Neuronal stem cell (in vitro differentiated cells): ENCODE results near the gene OSTC.

Experiments
- DNase-seq: peaks from one replicate; pipeline ENCODE4 v3.0.0-alpha.2; 2013; ENCODE audit warnings: low spot score
- H2AFZ ChIP-seq: one replicate; pipeline ENCODE4 v1.6.1; 2013; ENCODE audit warnings: mild to moderate bottlenecking, low read length, inconsistent platforms
- H2AK5ac ChIP-seq: 2 replicates; pipeline ENCODE4 v1.6.1; 2013; ENCODE audit warnings: low read depth, mild to moderate bottlenecking, inconsistent platforms, low read length, moderate library complexity, mixed read lengths
- H2BK120ac ChIP-seq: 2 replicates; pipeline ENCODE4 v1.6.1; 2013; ENCODE audit warnings: low read depth, mild to moderate bottlenecking, inconsistent platforms, low read length, moderate library complexity, mixed read lengths
- H2BK12ac ChIP-seq: one replicate; pipeline ENCODE4 v1.6.1; 2013; ENCODE audit warnings: low read length, inconsistent platforms
- H2BK15ac ChIP-seq: 2 replicates; pipeline ENCODE4 v1.6.1; 2013; ENCODE audit warnings: mild to moderate bottlenecking, low read length, inconsistent platforms, mixed read lengths
- H2BK5ac ChIP-seq: one replicate; pipeline ENCODE4 v1.6.1; 2013; ENCODE audit warnings: inconsistent platforms, mild to moderate bottlenecking, low read length, moderate library complexity
- H3K14ac ChIP-seq: one replicate; pipeline ENCODE4 v1.6.1; 2013; ENCODE audit warnings: low read length, inconsistent platforms
- H3K18ac ChIP-seq: 2 replicates; pipeline ENCODE4 v1.6.1; 2013; ENCODE audit warnings: low read length, inconsistent platforms
- H3K23ac ChIP-seq: 2 replicates; pipeline ENCODE4 v1.6.1; 2013; ENCODE audit warnings: low read depth, mild to moderate bottlenecking, mixed read lengths, low read length, inconsistent platforms; ENCODE audit not compliant: poor library complexity
- H3K27ac ChIP-seq: replicated peaks from 3 replicates; pipeline ENCODE4 v1.5.1; 2013; ENCODE audit warnings: low read length, inconsistent platforms
- H3K27me3 ChIP-seq, 3 experiments: 2 replicates each; pipeline ENCODE4 v1.6.1; 2013; ENCODE audit warnings: low read length in 3 of 3, mild to moderate bottlenecking in 2 of 3, inconsistent platforms in 1 of 3, low read depth in 1 of 3, mixed read lengths in 1 of 3, moderate library complexity in 1 of 3; ENCODE audit not compliant: control insufficient read depth in 3 of 3, insufficient read depth in 3 of 3
- H3K36me3 ChIP-seq, 2 donors: replicated peaks in 1 of 2; 2 replicates each; pipeline ENCODE4 v1.6.1; 2013; ENCODE audit warnings: low read length in 2 of 2; ENCODE audit not compliant: control insufficient read depth in 2 of 2, insufficient read depth in 2 of 2
- H3K4ac ChIP-seq: 2 replicates; pipeline ENCODE4 v1.6.1; 2013; ENCODE audit warnings: inconsistent platforms, mild to moderate bottlenecking, low read length, moderate library complexity
- H3K4me1 ChIP-seq, 2 donors: 1 replicate in 1 of 2; 2 replicates in 1 of 2; pipeline ENCODE4 v1.6.1; 2013; ENCODE audit warnings: low read length in 2 of 2, low read depth in 1 of 2; ENCODE audit not compliant: control insufficient read depth in 2 of 2, insufficient read depth in 1 of 2
- H3K4me2 ChIP-seq: one replicate; pipeline ENCODE4 v1.6.1; 2013; ENCODE audit warnings: mild to moderate bottlenecking, low read length, inconsistent platforms; ENCODE audit not compliant: insufficient read depth, poor library complexity, severe bottlenecking
- H3K4me3 ChIP-seq, 2 donors: 2 replicates each; pipeline ENCODE4 v1.5.1; 2013; ENCODE audit warnings: low read length in 2 of 2, mild to moderate bottlenecking in 2 of 2, inconsistent platforms in 1 of 2, moderate library complexity in 1 of 2
- H3K79me1 ChIP-seq: one replicate; pipeline ENCODE4 v1.6.1; 2013; ENCODE audit warnings: low read depth, mild to moderate bottlenecking, inconsistent platforms, low read length, moderate library complexity
- H3K9ac ChIP-seq: one replicate; pipeline ENCODE4 v1.6.1; 2013; ENCODE audit warnings: mild to moderate bottlenecking, low read depth, low read length, inconsistent platforms; ENCODE audit not compliant: poor library complexity
- H3K9me3 ChIP-seq, 2 donors: replicated peaks in 1 of 2; 2 replicates each; pipeline versions ENCODE3 to v1.6.1; 2013; ENCODE audit warnings: low read length in 2 of 2, mild to moderate bottlenecking in 2 of 2, inconsistent platforms in 1 of 2, low read depth in 1 of 2, mixed read lengths in 1 of 2, moderate library complexity in 1 of 2; ENCODE audit not compliant: control insufficient read depth in 2 of 2, insufficient read depth in 1 of 2
- H4K8ac ChIP-seq: one replicate; pipeline ENCODE4 v1.6.1; 2013; ENCODE audit warnings: low read depth, mild to moderate bottlenecking, inconsistent platforms, low read length, moderate library complexity
- H4K91ac ChIP-seq: one replicate; pipeline ENCODE4 v1.6.1; 2013; ENCODE audit warnings: low read length, low read depth, mild to moderate bottlenecking, inconsistent platforms; ENCODE audit not compliant: poor library complexity
- WGBS, 2 donors: extraction: QIAGEN DNeasy Blood & Tissue Kit; methylation state at CpG; one replicate each; pipeline ENCODE4 v1.1.7; 2013; ENCODE audit warnings: missing lambda C conversion rate in 2 of 2, mixed read lengths in 1 of 2; ENCODE audit not compliant: insufficient read length in 2 of 2, insufficient replicate concordance in 1 of 2; ENCODE audit errors: extremely low coverage in 2 of 2; 5-methylcytosine and 5-hydroxymethylcytosine counted together

The OSTC gene

DNA sequence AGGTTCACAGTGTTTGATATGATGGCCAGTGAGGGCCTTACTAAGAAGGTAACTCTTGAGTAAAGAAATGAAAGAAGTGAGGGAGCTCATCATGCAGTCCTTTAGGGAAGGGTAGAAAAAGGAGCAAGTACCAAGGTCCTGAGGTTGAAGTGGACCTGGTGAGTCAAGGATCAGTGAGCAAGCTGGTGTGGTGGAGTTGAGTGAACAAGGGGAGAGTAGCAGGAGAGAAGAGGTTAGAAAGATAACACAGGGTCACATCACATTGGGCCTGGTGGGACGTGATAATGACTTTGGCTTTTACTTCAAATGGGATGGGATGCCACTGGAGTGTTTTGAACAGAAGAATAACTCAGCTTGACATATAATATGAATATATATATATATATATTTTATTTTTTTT lies 44.7 kb downstream of the OSTC start:
- Histone ChIP-seq H4K91ac (no peak overlapping the region), H2AK5ac (no peak overlapping the region), H3K4me3 (no peak overlapping the region), H2AFZ (no peak overlapping the region), H2BK120ac (no peak overlapping the region), H3K4me2 (no peak overlapping the region), H3K4ac (no peak overlapping the region), H2BK12ac (no peak overlapping the region), H3K27ac (no peak overlapping the region), H3K27me3 (no peaks in the 10 kb centered on the region), H3K9ac (no peak overlapping the region), H3K36me3 (no peaks in the 10 kb centered on the region), H3K23ac (no peak overlapping the region), H4K8ac (no peak overlapping the region), H3K4me1 (no peaks in the 10 kb centered on the region), H3K9me3 (peaks cover 0 to 2% of the 10 kb centered on the region in 2 donors), H2BK5ac (no peak overlapping the region), H3K79me1 (no peaks in the 10 kb centered on the region), H2BK15ac (no peak overlapping the region), H3K14ac (no peak overlapping the region), H3K18ac (no peak overlapping the region)
- no peak for DNase-seq
- WGBS, 2 donors, result no CpG with 5 or more reads among the region's 1 CpG

GRCh38 chr4:108696160-108696559 lies 45.8 kb downstream of the OSTC start:
- Histone ChIP-seq H3K9ac (no peak overlapping the region), H3K27me3 (no peaks in the 10 kb centered on the region), H2AK5ac (no peak overlapping the region), H3K4me1 (no peaks in the 10 kb centered on the region), H3K4ac (no peak overlapping the region), H4K8ac (no peak overlapping the region), H4K91ac (no peak overlapping the region), H3K4me3 (no peak overlapping the region), H3K36me3 (no peaks in the 10 kb centered on the region), H2BK5ac (no peak overlapping the region), H2BK120ac (no peak overlapping the region), H3K27ac (no peak overlapping the region), H3K23ac (no peak overlapping the region), H3K18ac (no peak overlapping the region), H3K14ac (no peak overlapping the region), H2BK12ac (no peak overlapping the region), H3K4me2 (no peak overlapping the region), H3K9me3 (peaks cover 0 to 2% of the 10 kb centered on the region in 2 donors), H2AFZ (no peak overlapping the region), H2BK15ac (no peak overlapping the region), H3K79me1 (no peaks in the 10 kb centered on the region)
- WGBS, 2 donors, result no CpG with 5 or more reads among the region's 3 CpGs
- DNase-seq, result no peak

DNA sequence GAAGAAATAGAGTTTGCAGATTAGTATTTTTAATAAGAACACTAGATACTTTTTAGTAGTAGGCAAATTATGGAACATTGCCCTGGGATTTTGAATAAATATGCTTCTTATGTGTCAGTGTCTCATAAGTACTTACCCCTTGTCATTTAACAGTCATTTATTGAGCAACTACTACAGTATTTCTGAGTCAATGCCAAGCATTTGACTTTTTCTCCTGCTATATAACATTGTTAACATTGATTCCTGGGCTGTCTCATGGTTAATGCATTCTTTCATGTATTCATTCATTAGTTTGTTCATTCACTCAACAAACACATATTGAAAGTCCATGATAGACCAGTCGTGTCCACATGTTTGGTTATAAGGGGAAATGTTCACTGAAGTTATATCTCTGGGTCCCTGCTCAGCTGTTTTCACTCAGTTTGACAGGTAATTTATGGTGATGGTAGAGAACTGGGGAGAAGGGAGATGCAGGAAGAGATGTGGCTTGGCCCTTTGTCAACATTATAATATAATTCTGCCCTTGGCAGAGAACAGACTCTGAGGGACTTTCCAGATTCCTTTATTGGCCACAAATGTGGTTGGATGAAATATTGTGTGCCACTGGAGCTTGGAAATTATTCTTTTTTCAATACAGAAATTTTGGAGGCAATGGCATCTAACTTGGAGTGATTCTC lies 49.8 kb downstream of the OSTC start:
- Histone ChIP-seq H3K27me3 (no peaks in the 10 kb centered on the region), H3K23ac (no peak overlapping the region), H3K4me1 (no peaks in the 10 kb centered on the region), H3K4me2 (no peak overlapping the region), H3K36me3 (no peaks in the 10 kb centered on the region), H2BK5ac (no peak overlapping the region), H3K9me3 (no peaks in the 10 kb centered on the region), H3K4ac (no peak overlapping the region), H3K9ac (no peak overlapping the region), H4K8ac (no peak overlapping the region), H2BK15ac (no peak overlapping the region), H2AFZ (no peak overlapping the region), H2BK12ac (no peak overlapping the region), H2AK5ac (no peak overlapping the region), H4K91ac (no peak overlapping the region), H3K4me3 (no peak overlapping the region), H2BK120ac (no peak overlapping the region), H3K27ac (no peak overlapping the region), H3K79me1 (no peaks in the 10 kb centered on the region), H3K18ac (no peak overlapping the region), H3K14ac (no peak overlapping the region)
- no CpG with 5 or more reads among the region's 1 CpG for WGBS, 2 donors
- no peak for DNase-seq

- Histone ChIP-seq H3K36me3 (no peaks in the 10 kb centered on the region), H2BK15ac (no peak overlapping the region), H2AFZ (no peak overlapping the region), H2AK5ac (no peak overlapping the region), H2BK12ac (no peak overlapping the region), H2BK5ac (no peak overlapping the region), H4K8ac (no peak overlapping the region), H3K18ac (no peak overlapping the region), H3K27me3 (no peaks in the 10 kb centered on the region), H3K4ac (no peak overlapping the region), H4K91ac (no peak overlapping the region), H3K4me1 (no peaks in the 10 kb centered on the region), H3K9ac (no peak overlapping the region), H2BK120ac (no peak overlapping the region), H3K14ac (no peak overlapping the region), H3K4me2 (no peak overlapping the region), H3K27ac (no peak overlapping the region), H3K79me1 (no peaks in the 10 kb centered on the region), H3K23ac (no peak overlapping the region), H3K4me3 (no peak overlapping the region), H3K9me3 (no peaks in the 10 kb centered on the region)
- no peak for DNase-seq
- no CpG with 5 or more reads among the region's 3 CpGs for WGBS, 2 donors
Measured at GRCh38 chr4:108702960-108703359, 52.6 kb downstream of the OSTC start.
